K562 (cell line): Measurements from ENCODE around the gene ZCRB1. TPM values are rescaled to one million over a fixed set of nuclear protein-coding genes. Genes with fewer than 3 reads are reported as not detected.

Source experiments
- ATAC-seq: fragments of 200-7000 bp; cut with Tn5 transposase; 3 replicates; pipeline ENCODE4 v1.9.1; 2020; ENCODE audit warnings: moderate library complexity
- BruUV-seq: library from RNA; stranded (reverse); fragments of 400-500 nt; replicated peaks from 2 replicates; lab custom pipeline; 2021; lab: Mats Ljungman, UMichigan
- CTCF ChIA-PET: fragments of 300-600 bp; formaldehyde crosslinking; extraction: SDS; loops from one replicate; lab custom pipeline; 2021; ENCODE audit warnings: low intra/inter-chr PET ratio; lab: Yijun Ruan, JAX
- POLR2A ChIA-PET: fragments of 300-600, 350-650 bp; sonication (Branson Sonifier 250); formaldehyde crosslinking; extraction: SDS; loops from one replicate; lab custom pipeline; 2021; ENCODE audit warnings: antibody characterized with exemption, inconsistent platforms; lab: Yijun Ruan, JAX
- DNase-seq, 4 experiments: peaks; one replicate each; pipeline versions ENCODE4 v3.0.0 to v3.0.0-alpha.2; 2011 to 2018; ENCODE audit warnings: low spot score in 3 of 4, mixed read lengths in 3 of 4; ENCODE audit errors: extremely low read depth in 1 of 4
- FAIRE-seq: peaks from 2 replicates; lab custom pipeline; 2011; peaks lifted over from hg19 to GRCh38; lab: Jason Lieb, UNC
- H2AFZ ChIP-seq: 2 replicates; pipeline ENCODE4 v1.6.0; 2011; ENCODE audit warnings: low read depth, low read length, control low read depth, inconsistent platforms
- H3K27ac ChIP-seq: fragments of 200-600 bp; 3 replicates; pipeline ENCODE4 v1.8.0; 2011; ENCODE audit warnings: low read depth, mild to moderate bottlenecking, control low read depth, inconsistent platforms, low read length, moderate library complexity, mixed read lengths; ENCODE audit errors: extremely low read depth
- H3K27me3 ChIP-seq, 2 experiments: fragments of 300-600 bp in 1 of 2; 2 replicates in 1 of 2; 3 replicates in 1 of 2; pipeline versions ENCODE4 v1.6.0 to v1.8.0; 2011; ENCODE audit warnings: inconsistent platforms in 2 of 2, low read length in 2 of 2, mild to moderate bottlenecking in 1 of 2, mixed read lengths in 1 of 2, moderate library complexity in 1 of 2; ENCODE audit not compliant: control insufficient read depth in 2 of 2, insufficient read depth in 2 of 2
- H3K36me3 ChIP-seq: fragments of 300-600 bp; 3 replicates; pipeline ENCODE4 v1.8.0; 2011; ENCODE audit warnings: mild to moderate bottlenecking, low read length, inconsistent platforms; ENCODE audit not compliant: control insufficient read depth, insufficient read depth
- H3K4me1 ChIP-seq, 2 experiments: fragments of 200-600 bp in 1 of 2; replicated peaks in 1 of 2; 2 replicates in 1 of 2; 3 replicates in 1 of 2; pipeline versions ENCODE4 v1.5.1 to v1.8.0; 2011; ENCODE audit warnings: inconsistent platforms in 2 of 2, low read length in 2 of 2, mild to moderate bottlenecking in 1 of 2, mixed read lengths in 1 of 2, moderate library complexity in 1 of 2; ENCODE audit not compliant: control insufficient read depth in 2 of 2, insufficient read depth in 2 of 2
- H3K4me2 ChIP-seq: 2 replicates; pipeline ENCODE4 v1.6.1; 2011; ENCODE audit warnings: low read length, control low read depth, inconsistent platforms, mixed read lengths; ENCODE audit not compliant: insufficient read depth
- H3K4me3 ChIP-seq: fragments of 200-600 bp; sonication (generic), shearing (Covaris generic); 2 replicates; pipeline ENCODE4 v1.5.1; 2016; ENCODE audit warnings: control low read depth, inconsistent platforms
- H3K79me2 ChIP-seq: fragments of 200-600 bp; 3 replicates; pipeline ENCODE4 v1.8.0; 2011; ENCODE audit warnings: low read length, inconsistent platforms; ENCODE audit not compliant: control insufficient read depth, insufficient read depth
- H3K9ac ChIP-seq, 2 experiments: 2 replicates each; pipeline versions ENCODE4 v1.6.0 to v1.6.1; 2011; ENCODE audit warnings: low read depth in 2 of 2, low read length in 2 of 2, control low read depth in 1 of 2, inconsistent platforms in 1 of 2, mild to moderate bottlenecking in 1 of 2, mixed read lengths in 1 of 2; ENCODE audit not compliant: insufficient read depth in 1 of 2
- H3K9me1 ChIP-seq: one replicate; pipeline ENCODE4 v1.6.0; 2011; ENCODE audit warnings: inconsistent platforms, mild to moderate bottlenecking, low read length, moderate library complexity; ENCODE audit not compliant: control insufficient read depth, insufficient read depth
- H3K9me3 ChIP-seq: replicated peaks from 2 replicates; pipeline ENCODE4 v1.5.1; 2011; ENCODE audit warnings: low read depth, low read length, inconsistent platforms; ENCODE audit not compliant: control insufficient read depth, insufficient read depth
- H4K20me1 ChIP-seq: replicated peaks from 2 replicates; pipeline ENCODE4 v1.6.1; 2011; ENCODE audit warnings: low read length, inconsistent platforms, mixed read lengths; ENCODE audit not compliant: control insufficient read depth, insufficient read depth
- ADNP ChIP-seq: fragments of 200-800 bp; sonication (Bioruptor generic); IDR thresholded peaks from 2 replicates; pipeline ENCODE4 v1.6.1; 2016; ENCODE audit warnings: missing genetic modification characterization, missing compliant biosample characterization
- ARID1B ChIP-seq: fragments of 450-650 bp; IDR thresholded peaks from 2 replicates; pipeline ENCODE4 v1.6.1; 2016; ENCODE audit warnings: antibody characterized with exemption, mild to moderate bottlenecking, inconsistent platforms
- ATF7 ChIP-seq: fragments of 450-650 bp; IDR thresholded peaks from 2 replicates; pipeline ENCODE4 v1.7.1; 2014; ENCODE audit warnings: mild to moderate bottlenecking, moderate library complexity
- HMGN3 ChIP-seq: IDR thresholded peaks from 2 replicates; pipeline ENCODE4 v1.6.1; 2011; ENCODE audit warnings: borderline replicate concordance, low read depth, mild to moderate bottlenecking, mixed read lengths, low read length; ENCODE audit not compliant: insufficient read length; ENCODE audit errors: extremely low read depth
- HSF4 ChIP-seq: fragments of 250-450 bp; sonication (Bioruptor Pico); IDR thresholded peaks from 2 replicates; pipeline ENCODE4 v2.1.2; 2022; ENCODE audit warnings: mild to moderate bottlenecking, moderate library complexity, borderline replicate concordance
- NBN ChIP-seq: fragments of 450-650 bp; IDR thresholded peaks from 2 replicates; pipeline ENCODE4 v1.6.1; 2016; ENCODE audit warnings: low read depth, mild to moderate bottlenecking
- NUFIP1 ChIP-seq: fragments of 450-650 bp; IDR thresholded peaks from 2 replicates; pipeline ENCODE4 v1.6.1; 2018; ENCODE audit not compliant: partially characterized antibody
- RBM25 ChIP-seq: fragments of 200-400 bp; formaldehyde crosslinking; IDR thresholded peaks from 2 replicates; pipeline ENCODE4 v1.6.1; 2018; ENCODE audit warnings: low read length, low read depth, moderate library complexity; ENCODE audit not compliant: severe bottlenecking
- TAL1 ChIP-seq: fragments of 450-650 bp; IDR thresholded peaks from 2 replicates; pipeline ENCODE4 v1.6.1; 2016; ENCODE audit warnings: mild to moderate bottlenecking
- ZFP30 ChIP-seq: fragments of 250-450 bp; sonication (Bioruptor Pico); IDR thresholded peaks from 2 replicates; pipeline ENCODE4 v1.8.0; 2022; ENCODE audit warnings: moderate library complexity, mild to moderate bottlenecking, inconsistent platforms, borderline replicate concordance
- ZNF184 ChIP-seq: sonication (generic); formaldehyde crosslinking; IDR thresholded peaks from 2 replicates; pipeline ENCODE4 v1.5.0; 2020; ENCODE audit warnings: missing genetic modification reagents
- ZNF253 ChIP-seq: fragments of 250-450 bp; sonication (Bioruptor Pico); conservative IDR thresholded peaks from 2 replicates; pipeline ENCODE4 v1.6.1; 2021; ENCODE audit warnings: mild to moderate bottlenecking
- ZNF436 ChIP-seq: fragments of 250-450, 450-650 bp; sonication (Bioruptor Pico); formaldehyde crosslinking; IDR thresholded peaks from 2 replicates; pipeline ENCODE4 v1.7.0; 2020; ENCODE audit warnings: mild to moderate bottlenecking
- ZNF75A ChIP-seq: fragments of 450-650 bp; formaldehyde crosslinking; IDR thresholded peaks from 2 replicates; pipeline ENCODE4 v1.4.0; 2020; ENCODE audit warnings: mild to moderate bottlenecking
- WGBS: fragments of 100-300 bp; shearing (Covaris generic); methylation state at CpG from one replicate; pipeline ENCODE4 v1.1.6; 2016; ENCODE audit warnings: low coverage, mixed read lengths; ENCODE audit not compliant: insufficient coverage; ENCODE audit errors: missing lambda C conversion rate; 5-methylcytosine and 5-hydroxymethylcytosine counted together
- in situ Hi-C: fragments of 300-500 bp; cut with MboI; formaldehyde crosslinking; loops from 4 replicates; pipeline ENCODE4 v1.15.0; 2018; ENCODE audit warnings: inconsistent platforms, mixed read lengths
- intact Hi-C: fragments of 100-400 bp; cut with micrococcal nuclease; formaldehyde crosslinking; loops from 2 replicates; pipeline ENCODE4 v1.14.2; 2022
- polyA plus RNA-seq, 8 experiments: library from polyadenylated mRNA; depleted of rRNA in 4 of 8; stranded (reverse) in 5 of 8; unstranded in 3 of 8; fragments of >200 nt; fragmentation: Nextera tagmentation in 2 of 8; fragmentation: Illumina TruSeq in 1 of 8; extraction: Ambion mirVana in 2 of 8; extraction: Trizol in 1 of 8; gene quantifications; 2 replicates each; pipeline versions ENCODE4 v1.2.1 to v1.2.3, GENCODE V29; 2011 to 2014; ENCODE audit warnings: inconsistent platforms in 1 of 8, missing spikeins in 1 of 8
- total RNA-seq, 7 experiments: library from RNA; depleted of rRNA in 6 of 7; stranded (reverse); fragments of >200 nt in 6 of 7; fragmentation: Illumina TruSeq in 2 of 7; extraction: Trizol in 2 of 7; gene quantifications; 2 replicates each; pipeline versions ENCODE4 v1.2.1 to v1.2.3, GENCODE V29; 2011 to 2021; ENCODE audit warnings: low replicate concordance in 1 of 7
- TF ChIP-seq, protein P1 (sequence below): conservative IDR thresholded peaks from 2 replicates; pipeline ENCODE4 v1.6.1; 2011; ENCODE audit warnings: low read depth, mild to moderate bottlenecking, low read length; ENCODE audit not compliant: control insufficient read depth
- TF ChIP-seq, protein P2 (sequence below): fragments of 250-450 bp; sonication (Bioruptor Pico); IDR thresholded peaks from 2 replicates; pipeline ENCODE4 v1.8.0; 2021; ENCODE audit warnings: mild to moderate bottlenecking, moderate library complexity
- TF ChIP-seq, protein P3 (sequence below): sonication (generic); formaldehyde crosslinking; IDR thresholded peaks from 2 replicates; pipeline ENCODE4 v1.8.1; 2023; ENCODE audit warnings: mild to moderate bottlenecking, missing genetic modification reagents, moderate library complexity
- TF ChIP-seq, protein P4 (sequence below): fragments of 250-450 bp; sonication (Bioruptor Pico); IDR thresholded peaks from 2 replicates; pipeline ENCODE4 v1.5.0; 2020; ENCODE audit warnings: mild to moderate bottlenecking, borderline replicate concordance

ZCRB1 gene
- total and polyA plus RNA-seq, 9 of the 15 experiments (the other 6 are each of a cell fraction or from before 2014, with no cell fraction given), result 36.0 to 102 (median 51.0) TPM

DNA sequence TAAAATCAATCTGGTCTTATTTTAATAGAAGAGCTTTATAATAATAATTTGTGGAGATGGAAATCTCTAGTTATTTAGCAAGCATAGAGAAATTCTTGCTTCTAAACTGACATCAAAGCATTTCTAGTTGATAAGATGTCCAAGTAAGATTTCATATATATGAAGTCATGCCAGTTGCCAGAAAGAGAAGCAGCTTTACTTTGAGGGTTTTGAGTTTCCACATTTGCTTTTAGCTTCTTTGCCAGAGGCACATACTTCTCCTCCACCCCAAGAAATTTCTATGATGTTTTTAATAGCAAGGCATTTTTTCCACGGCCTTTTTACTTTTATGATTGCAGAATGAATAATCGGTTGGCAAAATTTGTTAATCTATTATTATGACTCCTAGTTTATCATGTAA lies 63.6 kb downstream of the ZCRB1 start:
- intact Hi-C loops (no loop called here), in situ Hi-C loops (no loop called here)
- no peak overlapping the region for H3K4me3 ChIP-seq
- no peak overlapping the region for H3K4me2 ChIP-seq
- no peak overlapping the region for H3K9ac ChIP-seq
- WGBS, result 0% methylated on average over 2 of the region's 2 CpGs
- H3K9me1 ChIP-seq, result no peaks in the 10 kb centered on the region
- POLR2A ChIA-PET, result interaction anchor here (0.7 to 1.1 kb wide), 3 partner anchors 9 to 27 kb away, joined by 3 to 4 read pairs (median 3); no protein-coding TSS in a partner anchor
- H4K20me1 ChIP-seq, result no peaks in the 10 kb centered on the region
- H3K9me3 ChIP-seq, result no peaks in the 10 kb centered on the region
- CTCF ChIA-PET, result no interaction called here
- no peak overlapping the region for H2AFZ ChIP-seq
- H3K36me3 ChIP-seq, result no peaks in the 10 kb centered on the region
- no peak for DNase-seq
- no peaks in the 10 kb centered on the region for H3K79me2 ChIP-seq
- peaks cover 0 to 12% of the 10 kb centered on the region in 2 experiments; a peak in 3 of 5 replicates for H3K27me3 ChIP-seq
- peaks cover 0 to 4% of the 10 kb centered on the region in 2 experiments; a peak in 2 of 5 replicates for H3K4me1 ChIP-seq
- no peak for FAIRE-seq
- no peak for ATAC-seq
- no TSS peak for BruUV-seq
- no peak overlapping the region for H3K27ac ChIP-seq
- no peak for TF ChIP-seq HSF4 (CRISPR knock-in tag)
- TF ChIP-seq ZNF184 (CRISPR knock-in tag), result no peak
- no peak for TF ChIP-seq ADNP
- TF ChIP-seq, protein P1, sequence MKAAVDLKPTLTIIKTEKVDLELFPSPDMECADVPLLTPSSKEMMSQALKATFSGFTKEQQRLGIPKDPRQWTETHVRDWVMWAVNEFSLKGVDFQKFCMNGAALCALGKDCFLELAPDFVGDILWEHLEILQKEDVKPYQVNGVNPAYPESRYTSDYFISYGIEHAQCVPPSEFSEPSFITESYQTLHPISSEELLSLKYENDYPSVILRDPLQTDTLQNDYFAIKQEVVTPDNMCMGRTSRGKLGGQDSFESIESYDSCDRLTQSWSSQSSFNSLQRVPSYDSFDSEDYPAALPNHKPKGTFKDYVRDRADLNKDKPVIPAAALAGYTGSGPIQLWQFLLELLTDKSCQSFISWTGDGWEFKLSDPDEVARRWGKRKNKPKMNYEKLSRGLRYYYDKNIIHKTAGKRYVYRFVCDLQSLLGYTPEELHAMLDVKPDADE, result no peak
- TF ChIP-seq NBN, result no peak
- TF ChIP-seq, protein P2, sequence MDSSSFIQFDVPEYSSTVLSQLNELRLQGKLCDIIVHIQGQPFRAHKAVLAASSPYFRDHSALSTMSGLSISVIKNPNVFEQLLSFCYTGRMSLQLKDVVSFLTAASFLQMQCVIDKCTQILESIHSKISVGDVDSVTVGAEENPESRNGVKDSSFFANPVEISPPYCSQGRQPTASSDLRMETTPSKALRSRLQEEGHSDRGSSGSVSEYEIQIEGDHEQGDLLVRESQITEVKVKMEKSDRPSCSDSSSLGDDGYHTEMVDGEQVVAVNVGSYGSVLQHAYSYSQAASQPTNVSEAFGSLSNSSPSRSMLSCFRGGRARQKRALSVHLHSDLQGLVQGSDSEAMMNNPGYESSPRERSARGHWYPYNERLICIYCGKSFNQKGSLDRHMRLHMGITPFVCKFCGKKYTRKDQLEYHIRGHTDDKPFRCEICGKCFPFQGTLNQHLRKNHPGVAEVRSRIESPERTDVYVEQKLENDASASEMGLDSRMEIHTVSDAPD (CRISPR knock-in tag), result no peak
- no peak for TF ChIP-seq ZNF436 (CRISPR knock-in tag)
- no peak for TF ChIP-seq ZNF75A (CRISPR knock-in tag)
- TF ChIP-seq, protein P3, sequence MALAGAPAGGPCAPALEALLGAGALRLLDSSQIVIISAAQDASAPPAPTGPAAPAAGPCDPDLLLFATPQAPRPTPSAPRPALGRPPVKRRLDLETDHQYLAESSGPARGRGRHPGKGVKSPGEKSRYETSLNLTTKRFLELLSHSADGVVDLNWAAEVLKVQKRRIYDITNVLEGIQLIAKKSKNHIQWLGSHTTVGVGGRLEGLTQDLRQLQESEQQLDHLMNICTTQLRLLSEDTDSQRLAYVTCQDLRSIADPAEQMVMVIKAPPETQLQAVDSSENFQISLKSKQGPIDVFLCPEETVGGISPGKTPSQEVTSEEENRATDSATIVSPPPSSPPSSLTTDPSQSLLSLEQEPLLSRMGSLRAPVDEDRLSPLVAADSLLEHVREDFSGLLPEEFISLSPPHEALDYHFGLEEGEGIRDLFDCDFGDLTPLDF (CRISPR knock-in tag), result no peak
- no peak for TF ChIP-seq ZFP30 (CRISPR knock-in tag)
- no peak for TF ChIP-seq ARID1B
- no peak for TF ChIP-seq NUFIP1
- no peak for TF ChIP-seq HMGN3
- no peak for TF ChIP-seq TAL1
- TF ChIP-seq ATF7, result no peak
- no peak for TF ChIP-seq ZNF253 (CRISPR knock-in tag)
- TF ChIP-seq, protein P4, sequence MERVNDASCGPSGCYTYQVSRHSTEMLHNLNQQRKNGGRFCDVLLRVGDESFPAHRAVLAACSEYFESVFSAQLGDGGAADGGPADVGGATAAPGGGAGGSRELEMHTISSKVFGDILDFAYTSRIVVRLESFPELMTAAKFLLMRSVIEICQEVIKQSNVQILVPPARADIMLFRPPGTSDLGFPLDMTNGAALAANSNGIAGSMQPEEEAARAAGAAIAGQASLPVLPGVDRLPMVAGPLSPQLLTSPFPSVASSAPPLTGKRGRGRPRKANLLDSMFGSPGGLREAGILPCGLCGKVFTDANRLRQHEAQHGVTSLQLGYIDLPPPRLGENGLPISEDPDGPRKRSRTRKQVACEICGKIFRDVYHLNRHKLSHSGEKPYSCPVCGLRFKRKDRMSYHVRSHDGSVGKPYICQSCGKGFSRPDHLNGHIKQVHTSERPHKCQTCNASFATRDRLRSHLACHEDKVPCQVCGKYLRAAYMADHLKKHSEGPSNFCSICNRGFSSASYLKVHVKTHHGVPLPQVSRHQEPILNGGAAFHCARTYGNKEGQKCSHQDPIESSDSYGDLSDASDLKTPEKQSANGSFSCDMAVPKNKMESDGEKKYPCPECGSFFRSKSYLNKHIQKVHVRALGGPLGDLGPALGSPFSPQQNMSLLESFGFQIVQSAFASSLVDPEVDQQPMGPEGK (CRISPR knock-in tag), result no peak
- no peak for TF ChIP-seq RBM25
